ENCODE results near the gene NFYA. TPM values are rescaled to one million over a fixed set of nuclear protein-coding genes. Genes with fewer than 3 reads are reported as not detected.

NFYA gene
- total RNA-seq, 4 donors from 2014 or later: 18.5 to 27.7 (median 20.4) TPM

- TF ChIP-seq CTCF (IDR thresholded peaks at IDR 0.05; ENCODE audit: low read depth): no peak
These were observed 1.4 kb downstream of the NFYA start for GRCh38 chr6:41073968-41074691.

DNA sequence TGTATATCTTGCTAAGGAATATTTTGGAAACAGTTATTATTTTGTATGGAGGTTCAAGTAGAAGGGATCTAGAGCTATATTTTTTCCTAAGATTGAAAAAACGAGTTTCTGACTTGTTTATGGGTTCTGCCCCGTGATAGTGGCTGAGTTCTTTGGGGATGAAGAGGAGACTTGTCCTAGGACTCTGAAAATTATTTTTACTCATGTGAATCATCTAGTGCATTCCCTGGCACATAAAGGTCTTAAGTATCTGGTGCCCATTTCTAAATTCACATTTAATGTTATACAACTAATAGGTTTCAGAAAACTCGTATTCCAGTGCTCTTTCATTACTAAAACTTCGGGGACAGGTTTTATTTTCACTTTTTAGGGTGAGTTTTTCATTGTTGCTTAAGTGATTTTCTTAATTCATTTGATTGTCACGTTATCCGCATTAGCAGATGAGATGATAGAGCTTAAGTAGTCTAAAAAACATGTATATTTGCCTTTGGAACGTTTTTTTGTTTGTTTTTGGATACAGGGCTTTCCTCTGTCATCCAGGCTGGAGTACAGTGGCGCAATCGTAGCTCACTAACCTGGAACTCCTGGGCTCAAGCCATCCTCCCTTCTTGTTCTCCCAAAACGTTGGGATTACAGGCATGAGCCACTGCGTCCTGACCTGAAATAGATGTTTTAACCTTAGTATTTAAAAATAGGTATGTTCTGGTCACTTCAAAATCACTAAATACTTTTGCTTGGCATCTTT lies 2.1 kb downstream of the NFYA start:
- no peak for TF ChIP-seq CTCF (IDR thresholded peaks at IDR 0.05; ENCODE audit: low read depth)

GRCh38 chr6:41075651-41076626 lies 3.2 kb downstream of the NFYA start:
- no peak for TF ChIP-seq CTCF (IDR thresholded peaks at IDR 0.05; ENCODE audit: low read depth)

DNA sequence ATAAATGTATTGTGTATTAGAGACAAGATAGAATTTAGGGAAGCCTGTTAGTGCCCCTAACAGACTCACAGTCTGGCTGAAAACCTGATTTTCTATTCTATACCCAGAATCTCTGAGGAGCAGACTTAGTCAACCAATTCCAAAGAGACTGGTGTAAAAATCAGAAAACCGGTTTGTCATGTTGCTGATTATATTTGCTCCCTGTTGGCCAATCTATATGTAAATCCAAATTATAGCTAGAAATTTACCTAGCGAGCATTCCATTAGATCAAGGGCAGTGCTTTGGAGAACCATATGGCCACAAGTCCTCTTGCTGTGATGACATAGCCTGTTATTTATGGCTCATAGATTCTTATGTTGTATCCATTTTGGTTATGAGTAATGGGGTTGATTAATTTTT lies 4.8 kb downstream of the NFYA start:
- no peak for TF ChIP-seq CTCF (IDR thresholded peaks at IDR 0.05; ENCODE audit: low read depth)

DNA sequence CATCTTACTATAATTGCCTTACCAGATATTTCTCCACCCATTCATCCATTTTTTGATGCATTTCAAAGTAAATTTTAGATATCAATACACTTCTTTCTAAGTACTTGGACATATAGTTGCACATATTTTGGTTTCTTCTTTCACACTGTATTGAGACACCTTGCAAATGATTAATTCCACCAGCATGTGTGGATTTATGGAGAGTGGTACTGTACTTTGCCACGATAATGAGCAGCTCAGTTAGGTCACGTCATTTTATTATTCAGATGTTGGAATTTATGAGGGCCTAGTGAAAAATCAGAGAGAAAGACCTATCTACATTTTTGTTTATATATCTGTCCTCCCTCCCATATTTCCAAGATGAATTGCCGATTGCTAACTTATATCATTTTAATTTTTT lies 5.3 kb downstream of the NFYA start:
- no peak for TF ChIP-seq CTCF (IDR thresholded peaks at IDR 0.05; ENCODE audit: low read depth)

DNA sequence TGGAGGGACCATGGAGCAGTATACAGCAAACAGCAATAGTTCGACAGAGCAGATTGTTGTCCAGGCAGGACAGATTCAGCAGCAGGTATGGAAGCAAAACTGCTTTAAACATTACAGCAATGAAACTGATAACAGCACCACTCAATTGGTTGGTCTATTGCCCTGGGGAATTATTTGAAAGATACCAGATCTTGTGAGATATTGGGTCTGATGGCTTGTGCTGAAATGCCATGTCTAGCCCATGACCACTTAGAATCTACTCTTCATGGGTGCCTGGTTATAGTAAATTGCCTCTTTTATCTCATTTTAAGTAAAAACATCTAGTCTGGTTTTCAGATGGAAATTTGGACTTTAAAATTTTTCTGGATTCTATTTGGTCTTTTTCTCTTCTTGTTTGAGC lies 6.3 kb downstream of the NFYA start:
- TF ChIP-seq CTCF (IDR thresholded peaks at IDR 0.05; ENCODE audit: low read depth): no peak

Data from subcutaneous adipose tissue (tissue), 4 donors.